A673 (cell line): Measurements from ENCODE around the gene GLMN. TPM values are rescaled to one million over a fixed set of nuclear protein-coding genes. Genes with fewer than 3 reads are reported as not detected.

ENCODE experiments used
- BruUV-seq: library from RNA; stranded (reverse); fragments of 400-500 nt; replicated peaks from 2 replicates; lab custom pipeline; 2021; lab: Mats Ljungman, UMichigan
- CTCF ChIA-PET: fragments of 300-600 bp; sonication (Branson Sonifier 250); formaldehyde crosslinking; loops from one replicate; lab custom pipeline; 2022; ENCODE audit warnings: antibody characterized with exemption; lab: Charles Lee
- POLR2A ChIA-PET: fragments of 300-600 bp; sonication (Branson Sonifier 250); formaldehyde crosslinking; loops from one replicate; lab custom pipeline; 2022; ENCODE audit warnings: antibody characterized with exemption; ENCODE audit not compliant: low non-redundant PET; lab: Charles Lee
- DNase-seq: peaks from one replicate; pipeline ENCODE4 v3.0.0-alpha.2; 2015; ENCODE audit warnings: low spot score
- H3K27ac ChIP-seq: fragments of 200-600 bp; sonication (generic); 2 replicates; pipeline ENCODE4 v1.5.1; 2016; ENCODE audit warnings: mixed run types, low read depth, mild to moderate bottlenecking, mixed read lengths, antibody characterized with exemption, low read length; ENCODE audit not compliant: poor library complexity, severe bottlenecking
- H3K27me3 ChIP-seq: fragments of 200-600 bp; sonication (generic); replicated peaks from 2 replicates; pipeline ENCODE4 v1.6.1; 2017; ENCODE audit warnings: mixed run types, low read depth, mild to moderate bottlenecking, mixed read lengths, antibody characterized with exemption, low read length; ENCODE audit not compliant: insufficient read depth, poor library complexity
- H3K36me3 ChIP-seq: fragments of 200-600 bp; sonication (generic); 2 replicates; pipeline ENCODE4 v1.6.1; 2016; ENCODE audit warnings: mixed run types, mild to moderate bottlenecking, mixed read lengths, antibody characterized with exemption, low read length; ENCODE audit not compliant: insufficient read depth, poor library complexity, severe bottlenecking
- H3K4me1 ChIP-seq: fragments of 200-600 bp; sonication (generic); 2 replicates; pipeline ENCODE4 v1.6.1; 2017; ENCODE audit warnings: mixed run types, mild to moderate bottlenecking, mixed read lengths, antibody characterized with exemption, low read length; ENCODE audit not compliant: insufficient read depth, poor library complexity, severe bottlenecking
- H3K4me3 ChIP-seq: fragments of 200-600 bp; sonication (generic); 2 replicates; pipeline ENCODE4 v1.5.1; 2016; ENCODE audit warnings: low read depth, mixed run types, mild to moderate bottlenecking, mixed read lengths, low read length; ENCODE audit not compliant: poor library complexity, severe bottlenecking
- H3K9me3 ChIP-seq: fragments of 200-600 bp; sonication (generic); 2 replicates; pipeline ENCODE4 v1.6.1; 2016; ENCODE audit warnings: mixed run types, low read depth, mild to moderate bottlenecking, mixed read lengths, antibody characterized with exemption, low read length; ENCODE audit not compliant: poor library complexity, severe bottlenecking
- EZH2 ChIP-seq: fragments of 200-600 bp; sonication (generic); IDR thresholded peaks from 2 replicates; pipeline ENCODE4 v1.6.1; 2017; ENCODE audit warnings: borderline replicate concordance, low read depth, mild to moderate bottlenecking, mixed read lengths, antibody characterized with exemption, low read length; ENCODE audit not compliant: poor library complexity, severe bottlenecking
- intact Hi-C: fragments of 100-400 bp; cut with micrococcal nuclease; formaldehyde crosslinking; loops from one replicate; pipeline ENCODE4 v1.10.0; 2022; ENCODE audit not compliant: unreplicated experiment
- total RNA-seq: library from RNA; stranded (reverse); gene quantifications from 2 replicates; pipeline ENCODE4 v1.2.3, GENCODE V29; 2021
- TF ChIP-seq, protein P1 (sequence below): fragments of 300-800, 200-600 bp; sonication (generic); conservative IDR thresholded peaks from 2 replicates; pipeline ENCODE4 v1.5.1; 2017; ENCODE audit warnings: low read depth, mild to moderate bottlenecking, antibody characterized with exemption, low read length, moderate library complexity, mixed read lengths

GLMN gene
- total RNA-seq, 1 experiment from 2014 or later: 25.6 TPM

GRCh38 chr1:92217721-92218120, 81.1 kb downstream of the GLMN start, which contains the start of gene C1orf146:
C1orf146 (plus strand) TSS chr1:92217915; CDS start chr1:92231421, 13,506 bp downstream.
- Histone ChIP-seq H3K36me3 (no peaks in the 10 kb centered on the region), H3K4me1 (no peaks in the 10 kb centered on the region), H3K27me3 (no peaks in the 10 kb centered on the region), H3K4me3 (no peak within 1 kb of the TSS), H3K9me3 (no peaks in the 10 kb centered on the region), H3K27ac (no peak within 1 kb of the TSS)
- ChIA-PET POLR2A (no interaction called here), CTCF (no interaction called here)
- intact Hi-C loops: no loop called here
- TF ChIP-seq, protein P1, sequence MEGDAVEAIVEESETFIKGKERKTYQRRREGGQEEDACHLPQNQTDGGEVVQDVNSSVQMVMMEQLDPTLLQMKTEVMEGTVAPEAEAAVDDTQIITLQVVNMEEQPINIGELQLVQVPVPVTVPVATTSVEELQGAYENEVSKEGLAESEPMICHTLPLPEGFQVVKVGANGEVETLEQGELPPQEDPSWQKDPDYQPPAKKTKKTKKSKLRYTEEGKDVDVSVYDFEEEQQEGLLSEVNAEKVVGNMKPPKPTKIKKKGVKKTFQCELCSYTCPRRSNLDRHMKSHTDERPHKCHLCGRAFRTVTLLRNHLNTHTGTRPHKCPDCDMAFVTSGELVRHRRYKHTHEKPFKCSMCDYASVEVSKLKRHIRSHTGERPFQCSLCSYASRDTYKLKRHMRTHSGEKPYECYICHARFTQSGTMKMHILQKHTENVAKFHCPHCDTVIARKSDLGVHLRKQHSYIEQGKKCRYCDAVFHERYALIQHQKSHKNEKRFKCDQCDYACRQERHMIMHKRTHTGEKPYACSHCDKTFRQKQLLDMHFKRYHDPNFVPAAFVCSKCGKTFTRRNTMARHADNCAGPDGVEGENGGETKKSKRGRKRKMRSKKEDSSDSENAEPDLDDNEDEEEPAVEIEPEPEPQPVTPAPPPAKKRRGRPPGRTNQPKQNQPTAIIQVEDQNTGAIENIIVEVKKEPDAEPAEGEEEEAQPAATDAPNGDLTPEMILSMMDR: no peak
- TF ChIP-seq EZH2: no peak
- DNase-seq: no peak
- no TSS peak for BruUV-seq

DNA sequence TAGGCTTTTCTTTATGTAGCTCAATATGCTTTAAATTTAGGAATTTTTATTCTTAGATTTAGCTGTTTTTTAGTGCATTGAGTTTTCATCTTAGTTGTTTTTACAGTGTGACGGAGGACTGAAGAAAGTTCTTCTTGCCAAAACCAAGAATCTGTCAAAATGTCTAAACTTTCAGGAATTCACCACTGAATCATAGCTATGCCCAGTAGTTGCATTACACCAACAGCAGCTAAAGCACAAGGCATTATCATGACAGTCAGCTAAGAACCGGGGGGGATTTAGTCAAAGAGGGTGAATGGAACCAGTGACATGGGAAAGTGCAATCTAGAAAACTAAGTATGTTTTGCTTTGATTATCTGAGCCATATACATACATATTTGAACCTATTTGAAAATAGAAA, 87.6 kb downstream of the GLMN start:
- H3K4me1 ChIP-seq: no peaks in the 10 kb centered on the region
- H3K27me3 ChIP-seq: no peaks in the 10 kb centered on the region
- no TSS peak for BruUV-seq
- peaks cover 8% of the 10 kb centered on the region for H3K9me3 ChIP-seq
- CTCF ChIA-PET: no interaction called here
- intact Hi-C loops: no loop called here
- no peaks in the 10 kb centered on the region for H3K36me3 ChIP-seq
- H3K4me3 ChIP-seq: no peak overlapping the region
- H3K27ac ChIP-seq: no peak overlapping the region
- POLR2A ChIA-PET: no interaction called here
- no peak for TF ChIP-seq EZH2
- TF ChIP-seq, protein P1: no peak
- DNase-seq: no peak

- TF ChIP-seq EZH2: no peak
- TF ChIP-seq, protein P1: no peak
- peaks cover 11% of the 10 kb centered on the region for H3K9me3 ChIP-seq
- ChIA-PET POLR2A (interaction anchor here (0.6 kb wide), 1 partner anchor 14 kb away, joined by 3 read pairs; no protein-coding TSS in a partner anchor), CTCF (no interaction called here)
- H3K27me3 ChIP-seq: no peaks in the 10 kb centered on the region
- no peak overlapping the region for H3K4me3 ChIP-seq
- no peaks in the 10 kb centered on the region for H3K36me3 ChIP-seq
- no peaks in the 10 kb centered on the region for H3K4me1 ChIP-seq
- BruUV-seq: no TSS peak
- no peak overlapping the region for H3K27ac ChIP-seq
- intact Hi-C loops: no loop called here
- DNase-seq: peak; percentile 11
Observed at GRCh38 chr1:92210701-92211100, 88.1 kb downstream of the GLMN start.
